GM12878 (cell line): Measurements from ENCODE around the gene PPA1.

Source experiments
- BRCA1 ChIP-seq: IDR thresholded peaks from 2 replicates; pipeline ENCODE4 v1.6.1; 2011; ENCODE audit warnings: low read depth, low read length, improper control_type of control experiment
- CTCF ChIP-seq, 3 experiments: IDR thresholded peaks in 2 of 3; conservative IDR thresholded peaks in 1 of 3; 2 replicates each; pipeline ENCODE4 v1.5.1; 2011; ENCODE audit warnings: low read depth in 3 of 3, low read length in 3 of 3, mild to moderate bottlenecking in 3 of 3, control low read depth in 2 of 3, moderate library complexity in 2 of 3, inconsistent platforms in 1 of 3, mixed read lengths in 1 of 3; ENCODE audit not compliant: control insufficient read depth in 2 of 3, insufficient read depth in 1 of 3; ENCODE audit errors: extremely low read depth in 1 of 3
- E2F4 ChIP-seq: IDR thresholded peaks from 2 replicates; pipeline ENCODE4 v1.6.1; 2012; ENCODE audit warnings: low read depth, low read length, improper control_type of control experiment
- NFIC ChIP-seq: IDR thresholded peaks from 2 replicates; pipeline ENCODE4 v1.6.1; 2012; ENCODE audit warnings: low read depth, mild to moderate bottlenecking, inconsistent platforms, low read length, moderate library complexity
- NFYB ChIP-seq: IDR thresholded peaks from 2 replicates; pipeline ENCODE4 v1.6.1; 2011; ENCODE audit warnings: low read depth, mild to moderate bottlenecking, low read length, improper control_type of control experiment, moderate library complexity; ENCODE audit not compliant: insufficient read depth
- POLR2A ChIP-seq: IDR thresholded peaks from 2 replicates; pipeline ENCODE4 v1.6.1; 2011; ENCODE audit warnings: low read depth, mild to moderate bottlenecking, low read length
- SP1 ChIP-seq: IDR thresholded peaks from one replicate; pipeline ENCODE4 v1.6.1; 2011; ENCODE audit warnings: low read depth, low read length

- TF ChIP-seq CTCF (IDR thresholded peaks at IDR 0.05 in 2 of 3, conservative IDR thresholded peaks at IDR 0.05 in 1 of 3; ENCODE audit: control insufficient read depth in 2 of 3, extremely low read depth in 1 of 3, insufficient read depth in 1 of 3, low read depth in 3 of 3, low read length in 3 of 3) (no peak), POLR2A (no peak), BRCA1 (no peak), E2F4 (no peak), SP1 (no peak), NFYB (no peak), NFIC (no peak)
Measured at GRCh38 chr10:70206762-70207161, 26.5 kb downstream of the PPA1 start.
